Right ventricle myocardium inferior (tissue), 1 donor: Measurements from ENCODE around the gene SLC3A2. TPM values are rescaled to one million over a fixed set of nuclear protein-coding genes. Genes with fewer than 3 reads are reported as not detected.

Experiments
- total RNA-seq: library from RNA; stranded (reverse); fragmentation: NEBNext Ultra II Directional; extraction: Animal tissue kit (Norgen Biotek cat#: 25700); gene quantifications from one replicate; pipeline ENCODE4 v1.2.1, GENCODE V29; 2021
- donor health status: DM: no; HTN: yes; CAD: no; lungs with severe emphysema.

The SLC3A2 gene
- total RNA-seq, 1 donor from 2014 or later, result 39.7 TPM

Other genes with a start within 250 kb of the SLC3A2 start
- 105 TPM for gene GANAB, start 234.3 kb upstream of the SLC3A2 start, total RNA-seq
- 9.6 TPM for gene INTS5, start 227.6 kb upstream of the SLC3A2 start, total RNA-seq
- gene C11orf98, start 215.7 kb upstream of the SLC3A2 start, total RNA-seq, result 33.0 TPM
- gene CSKMT, start 215.6 kb upstream of the SLC3A2 start, total RNA-seq, result 4.9 TPM
- gene UQCC3, start 209.2 kb upstream of the SLC3A2 start, total RNA-seq, result 8.1 TPM
- gene LBHD1, start 208.6 kb upstream of the SLC3A2 start, total RNA-seq, result 1.8 TPM
- 88.9 TPM for gene UBXN1, start 201.8 kb upstream of the SLC3A2 start, total RNA-seq
- 4.5 TPM for gene LRRN4CL, start 191.4 kb upstream of the SLC3A2 start, total RNA-seq
- gene BSCL2, start 173.5 kb upstream of the SLC3A2 start, total RNA-seq, result 23.0 TPM
- not detected for gene GNG3, start 173.2 kb upstream of the SLC3A2 start, total RNA-seq
- gene HNRNPUL2, start 153.4 kb upstream of the SLC3A2 start, total RNA-seq, result 33.8 TPM
- 14.1 TPM for gene TTC9C, start 152.4 kb upstream of the SLC3A2 start, total RNA-seq
- gene ZBTB3, start 126.7 kb upstream of the SLC3A2 start, total RNA-seq, result 11.5 TPM
- gene POLR2G, start 119.3 kb upstream of the SLC3A2 start, total RNA-seq, result 38.2 TPM
- gene TAF6L, start 109.5 kb upstream of the SLC3A2 start, total RNA-seq, result 8.2 TPM
- gene TMEM179B, start 93.5 kb upstream of the SLC3A2 start, total RNA-seq, result 21.6 TPM
- 18.0 TPM for gene TMEM223, start 88.9 kb upstream of the SLC3A2 start, total RNA-seq
- 42.7 TPM for gene NXF1, start 75.5 kb upstream of the SLC3A2 start, total RNA-seq
- 18.5 TPM for gene STX5, start 48.8 kb upstream of the SLC3A2 start, total RNA-seq
- not detected for gene TEX54, start 48.1 kb upstream of the SLC3A2 start, total RNA-seq
- 25.4 TPM for gene WDR74, start 41.3 kb upstream of the SLC3A2 start, total RNA-seq
- gene CHRM1, start 40.5 kb downstream of the SLC3A2 start, total RNA-seq, result not detected
- not detected for gene SLC22A6, start 104.1 kb downstream of the SLC3A2 start, total RNA-seq
- gene SLC22A8, start 134.9 kb downstream of the SLC3A2 start, total RNA-seq, result not detected